Measurements from ENCODE around the gene GPRASP2. TPM values are rescaled to one million over a fixed set of nuclear protein-coding genes. Genes with fewer than 3 reads are reported as not detected.

The GPRASP2 gene
- total and polyA plus RNA-seq, 4 donors, result 1.8 to 10.2 (median 5.4) TPM

DNA sequence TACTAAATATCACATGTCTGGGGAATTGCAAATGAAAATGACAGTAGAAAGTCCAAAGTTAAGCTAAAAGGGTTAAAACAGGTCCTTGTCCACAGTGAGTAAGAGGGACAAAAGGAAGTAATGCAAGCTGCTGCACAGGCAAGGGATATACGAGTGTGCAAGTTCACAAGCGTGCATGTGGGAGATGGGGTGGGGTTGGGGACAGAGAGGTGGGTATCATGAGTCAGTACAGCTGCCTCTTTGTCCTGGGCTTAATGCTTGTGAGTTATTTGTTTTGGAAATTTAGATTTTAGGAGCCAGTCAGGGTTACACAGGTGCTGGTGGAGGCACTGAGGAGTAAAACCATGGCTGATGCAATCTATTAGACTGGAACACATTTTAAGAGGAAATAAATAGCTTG, 3.3 kb upstream of the GPRASP2 start:
- H3K4me1 ChIP-seq (ENCODE audit: control insufficient read depth in 4 of 4, insufficient read depth in 4 of 4, low read length in 3 of 4), result peaks cover 0 to 4% (median under 1%) of the 10 kb centered on the region in 4 donors
- DNase-seq (ENCODE audit: low spot score), result no peak
- 78% methylated on average over 2 of the region's 2 CpGs for WGBS
- H3K4me3 ChIP-seq (ENCODE audit: low read depth in 1 of 3, low read length in 3 of 3), result no peak overlapping the region
- TF ChIP-seq EGR1 (IDR thresholded peaks at IDR 0.05; ENCODE audit: low read depth in 2 of 2), result no peak
- TF ChIP-seq FOXA2 (IDR thresholded peaks at IDR 0.05), result no peak
- TF ChIP-seq SP1 (IDR thresholded peaks at IDR 0.05), result no peak
- TF ChIP-seq HNF4G (IDR thresholded peaks at IDR 0.05), result no peak
- no peak for TF ChIP-seq NR2F2 (IDR thresholded peaks at IDR 0.05)
- TF ChIP-seq TAF1 (conservative IDR thresholded peaks at IDR 0.05), result no peak
- TF ChIP-seq, protein P1, sequence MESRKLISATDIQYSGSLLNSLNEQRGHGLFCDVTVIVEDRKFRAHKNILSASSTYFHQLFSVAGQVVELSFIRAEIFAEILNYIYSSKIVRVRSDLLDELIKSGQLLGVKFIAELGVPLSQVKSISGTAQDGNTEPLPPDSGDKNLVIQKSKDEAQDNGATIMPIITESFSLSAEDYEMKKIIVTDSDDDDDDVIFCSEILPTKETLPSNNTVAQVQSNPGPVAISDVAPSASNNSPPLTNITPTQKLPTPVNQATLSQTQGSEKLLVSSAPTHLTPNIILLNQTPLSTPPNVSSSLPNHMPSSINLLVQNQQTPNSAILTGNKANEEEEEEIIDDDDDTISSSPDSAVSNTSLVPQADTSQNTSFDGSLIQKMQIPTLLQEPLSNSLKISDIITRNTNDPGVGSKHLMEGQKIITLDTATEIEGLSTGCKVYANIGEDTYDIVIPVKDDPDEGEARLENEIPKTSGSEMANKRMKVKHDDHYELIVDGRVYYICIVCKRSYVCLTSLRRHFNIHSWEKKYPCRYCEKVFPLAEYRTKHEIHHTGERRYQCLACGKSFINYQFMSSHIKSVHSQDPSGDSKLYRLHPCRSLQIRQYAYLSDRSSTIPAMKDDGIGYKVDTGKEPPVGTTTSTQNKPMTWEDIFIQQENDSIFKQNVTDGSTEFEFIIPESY (IDR thresholded peaks at IDR 0.05), result no peak
- TF ChIP-seq YY1 (IDR thresholded peaks at IDR 0.05), result no peak
- TF ChIP-seq, protein P2, sequence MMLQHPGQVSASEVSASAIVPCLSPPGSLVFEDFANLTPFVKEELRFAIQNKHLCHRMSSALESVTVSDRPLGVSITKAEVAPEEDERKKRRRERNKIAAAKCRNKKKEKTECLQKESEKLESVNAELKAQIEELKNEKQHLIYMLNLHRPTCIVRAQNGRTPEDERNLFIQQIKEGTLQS (IDR thresholded peaks at IDR 0.05), result no peak
- TF ChIP-seq RAD21 (IDR thresholded peaks at IDR 0.05), result no peak
- no peak for TF ChIP-seq HNF4A (conservative IDR thresholded peaks at IDR 0.05)
- TF ChIP-seq, protein P3, sequence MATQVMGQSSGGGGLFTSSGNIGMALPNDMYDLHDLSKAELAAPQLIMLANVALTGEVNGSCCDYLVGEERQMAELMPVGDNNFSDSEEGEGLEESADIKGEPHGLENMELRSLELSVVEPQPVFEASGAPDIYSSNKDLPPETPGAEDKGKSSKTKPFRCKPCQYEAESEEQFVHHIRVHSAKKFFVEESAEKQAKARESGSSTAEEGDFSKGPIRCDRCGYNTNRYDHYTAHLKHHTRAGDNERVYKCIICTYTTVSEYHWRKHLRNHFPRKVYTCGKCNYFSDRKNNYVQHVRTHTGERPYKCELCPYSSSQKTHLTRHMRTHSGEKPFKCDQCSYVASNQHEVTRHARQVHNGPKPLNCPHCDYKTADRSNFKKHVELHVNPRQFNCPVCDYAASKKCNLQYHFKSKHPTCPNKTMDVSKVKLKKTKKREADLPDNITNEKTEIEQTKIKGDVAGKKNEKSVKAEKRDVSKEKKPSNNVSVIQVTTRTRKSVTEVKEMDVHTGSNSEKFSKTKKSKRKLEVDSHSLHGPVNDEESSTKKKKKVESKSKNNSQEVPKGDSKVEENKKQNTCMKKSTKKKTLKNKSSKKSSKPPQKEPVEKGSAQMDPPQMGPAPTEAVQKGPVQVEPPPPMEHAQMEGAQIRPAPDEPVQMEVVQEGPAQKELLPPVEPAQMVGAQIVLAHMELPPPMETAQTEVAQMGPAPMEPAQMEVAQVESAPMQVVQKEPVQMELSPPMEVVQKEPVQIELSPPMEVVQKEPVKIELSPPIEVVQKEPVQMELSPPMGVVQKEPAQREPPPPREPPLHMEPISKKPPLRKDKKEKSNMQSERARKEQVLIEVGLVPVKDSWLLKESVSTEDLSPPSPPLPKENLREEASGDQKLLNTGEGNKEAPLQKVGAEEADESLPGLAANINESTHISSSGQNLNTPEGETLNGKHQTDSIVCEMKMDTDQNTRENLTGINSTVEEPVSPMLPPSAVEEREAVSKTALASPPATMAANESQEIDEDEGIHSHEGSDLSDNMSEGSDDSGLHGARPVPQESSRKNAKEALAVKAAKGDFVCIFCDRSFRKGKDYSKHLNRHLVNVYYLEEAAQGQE (IDR thresholded peaks at IDR 0.05), result no peak
- no peak for TF ChIP-seq GABPA (IDR thresholded peaks at IDR 0.05 in 1 of 2, conservative IDR thresholded peaks at IDR 0.05 in 1 of 2)
- TF ChIP-seq FOXA1 (IDR thresholded peaks at IDR 0.05), result no peak
- TF ChIP-seq, protein P4, sequence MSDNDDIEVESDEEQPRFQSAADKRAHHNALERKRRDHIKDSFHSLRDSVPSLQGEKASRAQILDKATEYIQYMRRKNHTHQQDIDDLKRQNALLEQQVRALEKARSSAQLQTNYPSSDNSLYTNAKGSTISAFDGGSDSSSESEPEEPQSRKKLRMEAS (IDR thresholded peaks at IDR 0.05), result no peak
- TF ChIP-seq RXRA (IDR thresholded peaks at IDR 0.05), result no peak
- TF ChIP-seq, protein P5, sequence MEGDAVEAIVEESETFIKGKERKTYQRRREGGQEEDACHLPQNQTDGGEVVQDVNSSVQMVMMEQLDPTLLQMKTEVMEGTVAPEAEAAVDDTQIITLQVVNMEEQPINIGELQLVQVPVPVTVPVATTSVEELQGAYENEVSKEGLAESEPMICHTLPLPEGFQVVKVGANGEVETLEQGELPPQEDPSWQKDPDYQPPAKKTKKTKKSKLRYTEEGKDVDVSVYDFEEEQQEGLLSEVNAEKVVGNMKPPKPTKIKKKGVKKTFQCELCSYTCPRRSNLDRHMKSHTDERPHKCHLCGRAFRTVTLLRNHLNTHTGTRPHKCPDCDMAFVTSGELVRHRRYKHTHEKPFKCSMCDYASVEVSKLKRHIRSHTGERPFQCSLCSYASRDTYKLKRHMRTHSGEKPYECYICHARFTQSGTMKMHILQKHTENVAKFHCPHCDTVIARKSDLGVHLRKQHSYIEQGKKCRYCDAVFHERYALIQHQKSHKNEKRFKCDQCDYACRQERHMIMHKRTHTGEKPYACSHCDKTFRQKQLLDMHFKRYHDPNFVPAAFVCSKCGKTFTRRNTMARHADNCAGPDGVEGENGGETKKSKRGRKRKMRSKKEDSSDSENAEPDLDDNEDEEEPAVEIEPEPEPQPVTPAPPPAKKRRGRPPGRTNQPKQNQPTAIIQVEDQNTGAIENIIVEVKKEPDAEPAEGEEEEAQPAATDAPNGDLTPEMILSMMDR (IDR thresholded peaks at IDR 0.05; ENCODE audit: low read depth, low read length, missing input control), result no peak
- no peaks in the 10 kb centered on the region for H3K36me3 ChIP-seq (ENCODE audit: control insufficient read depth in 4 of 4, insufficient read depth in 3 of 4, low read depth in 1 of 4, low read length in 3 of 4)
- no peak overlapping the region for H3K27ac ChIP-seq (ENCODE audit: low read depth in 1 of 2, low read length in 2 of 2)
- no peak overlapping the region for H3K9ac ChIP-seq (ENCODE audit: low read depth in 1 of 2, low read length in 2 of 2)
- no peaks in the 10 kb centered on the region for H3K27me3 ChIP-seq (ENCODE audit: control insufficient read depth in 4 of 4, insufficient read depth in 4 of 4, low read length in 3 of 4)
- H3K9me3 ChIP-seq (ENCODE audit: control insufficient read depth in 4 of 4, low read length in 3 of 4), result no peaks in the 10 kb centered on the region

DNA sequence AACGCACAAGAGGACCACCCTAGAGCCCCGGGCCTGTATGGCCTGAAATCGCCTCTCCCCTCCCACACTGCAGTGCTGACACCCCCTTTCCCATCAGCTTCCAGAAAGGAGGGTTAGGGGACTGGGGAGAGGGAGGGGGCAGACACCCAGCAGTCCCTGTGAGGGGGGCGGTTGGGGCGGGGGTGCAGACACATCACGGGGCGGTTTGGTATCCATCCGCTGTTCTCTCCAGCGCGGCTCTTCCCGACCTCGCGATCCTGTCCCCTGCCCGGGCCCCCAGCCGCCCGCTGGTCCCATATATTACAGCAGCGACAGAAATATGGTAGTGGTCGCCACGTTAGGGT, 404 bp upstream of the GPRASP2 start:
- no peaks in the 10 kb centered on the region for H3K27me3 ChIP-seq (ENCODE audit: control insufficient read depth in 4 of 4, insufficient read depth in 4 of 4, low read length in 3 of 4)
- TF ChIP-seq, protein P4 (IDR thresholded peaks at IDR 0.05), result no peak
- TF ChIP-seq GABPA (IDR thresholded peaks at IDR 0.05 in 1 of 2, conservative IDR thresholded peaks at IDR 0.05 in 1 of 2), result no peak
- peak overlapping the region in 2 of 3 donors; percentile 74 to 81 for H3K4me3 ChIP-seq (ENCODE audit: low read depth in 1 of 3, low read length in 3 of 3)
- H3K36me3 ChIP-seq (ENCODE audit: control insufficient read depth in 4 of 4, insufficient read depth in 3 of 4, low read depth in 1 of 4, low read length in 3 of 4), result no peaks in the 10 kb centered on the region
- no peak overlapping the region for H3K27ac ChIP-seq (ENCODE audit: low read depth in 1 of 2, low read length in 2 of 2)
- peaks cover 0 to 4% (median under 1%) of the 10 kb centered on the region in 4 donors for H3K4me1 ChIP-seq (ENCODE audit: control insufficient read depth in 4 of 4, insufficient read depth in 4 of 4, low read length in 3 of 4)
- H3K9me3 ChIP-seq (ENCODE audit: control insufficient read depth in 4 of 4, low read length in 3 of 4), result no peaks in the 10 kb centered on the region
- WGBS, result 9% methylated on average over 19 of the region's 19 CpGs
- no peak for DNase-seq (ENCODE audit: low spot score)
- no peak overlapping the region for H3K9ac ChIP-seq (ENCODE audit: low read depth in 1 of 2, low read length in 2 of 2)
